ENCODE measurements around the gene NUDT5.

The NUDT5 gene

DNA sequence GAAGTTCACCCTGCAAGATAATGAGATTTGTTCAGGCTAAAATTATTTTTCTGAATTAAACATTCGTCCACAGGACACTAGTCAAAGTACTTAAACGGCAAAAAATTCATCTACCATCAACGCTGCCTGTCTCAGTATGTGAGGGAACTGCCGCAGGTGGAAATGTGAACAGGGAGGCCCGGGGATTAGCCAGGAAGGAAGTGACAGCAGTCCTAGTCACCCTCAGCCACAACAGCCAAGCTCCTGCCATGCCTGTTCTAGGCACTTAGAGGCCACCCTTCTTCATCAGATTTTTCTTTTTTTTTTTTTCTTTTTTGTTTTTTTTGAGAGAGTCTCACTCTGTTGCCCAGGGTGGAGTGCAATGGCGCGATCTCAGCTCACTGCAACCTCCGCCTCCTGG lies 9.4 kb downstream of the NUDT5 start:
- H3K4me3 ChIP-seq (ENCODE audit: low read length): no peak overlapping the region
- H3K9me3 ChIP-seq (ENCODE audit: insufficient read depth, low read length): no peaks in the 10 kb centered on the region
- H3K27ac ChIP-seq (ENCODE audit: low read length): no peak overlapping the region
- no peaks in the 10 kb centered on the region for H3K27me3 ChIP-seq (ENCODE audit: low read depth, low read length)
- no peak overlapping the region for H3K4me2 ChIP-seq (ENCODE audit: low read length)
- TF ChIP-seq CTCF (IDR thresholded peaks at IDR 0.05; ENCODE audit: low read depth, low read length) (no peak), EZH2phosphoT487 (IDR thresholded peaks at IDR 0.05; ENCODE audit: low read depth) (no peak)
- H4K20me1 ChIP-seq (ENCODE audit: insufficient read depth, low read length): no peaks in the 10 kb centered on the region
- H3K9ac ChIP-seq (ENCODE audit: low read length): no peak overlapping the region
- H3K79me2 ChIP-seq (ENCODE audit: low read length): peaks cover 33% of the 10 kb centered on the region
- peaks cover 3% of the 10 kb centered on the region for H3K36me3 ChIP-seq (replicated peaks; ENCODE audit: low read depth, low read length)
- no peak overlapping the region for H2AFZ ChIP-seq (ENCODE audit: low read depth, low read length)
- H3K4me1 ChIP-seq (ENCODE audit: low read length): no peaks in the 10 kb centered on the region

GRCh38 chr10:12184165-12184564 lies 11.5 kb downstream of the NUDT5 start:
- no peak overlapping the region for H3K4me3 ChIP-seq (ENCODE audit: low read length)
- TF ChIP-seq EZH2phosphoT487 (IDR thresholded peaks at IDR 0.05; ENCODE audit: low read depth) (no peak), CTCF (IDR thresholded peaks at IDR 0.05; ENCODE audit: low read depth, low read length) (no peak)
- peaks cover 16% of the 10 kb centered on the region for H3K79me2 ChIP-seq (ENCODE audit: low read length)
- no peak overlapping the region for H3K9ac ChIP-seq (ENCODE audit: low read length)
- no peaks in the 10 kb centered on the region for H3K27me3 ChIP-seq (ENCODE audit: low read depth, low read length)
- H3K36me3 ChIP-seq (replicated peaks; ENCODE audit: low read depth, low read length): peaks cover 3% of the 10 kb centered on the region
- H3K4me1 ChIP-seq (ENCODE audit: low read length): peaks cover 3% of the 10 kb centered on the region; the same call in 1 of the 2 replicates
- no peak overlapping the region for H3K4me2 ChIP-seq (ENCODE audit: low read length)
- no peaks in the 10 kb centered on the region for H4K20me1 ChIP-seq (ENCODE audit: insufficient read depth, low read length)
- no peak overlapping the region for H3K27ac ChIP-seq (ENCODE audit: low read length)
- H2AFZ ChIP-seq (ENCODE audit: low read depth, low read length): no peak overlapping the region
- no peaks in the 10 kb centered on the region for H3K9me3 ChIP-seq (ENCODE audit: insufficient read depth, low read length)

- Histone ChIP-seq H3K4me2 (ENCODE audit: low read length) (no peak overlapping the region), H3K27ac (ENCODE audit: low read length) (no peak overlapping the region), H3K27me3 (ENCODE audit: low read depth, low read length) (no peaks in the 10 kb centered on the region), H3K4me1 (ENCODE audit: low read length) (peaks cover 3% of the 10 kb centered on the region; the same call in 1 of the 2 replicates), H3K36me3 (replicated peaks; ENCODE audit: low read depth, low read length) (peaks cover 3% of the 10 kb centered on the region), H3K9me3 (ENCODE audit: insufficient read depth, low read length) (no peaks in the 10 kb centered on the region), H3K79me2 (ENCODE audit: low read length) (no peaks in the 10 kb centered on the region), H2AFZ (ENCODE audit: low read depth, low read length) (no peak overlapping the region), H3K9ac (ENCODE audit: low read length) (no peak overlapping the region), H3K4me3 (ENCODE audit: low read length) (no peak overlapping the region), H4K20me1 (ENCODE audit: insufficient read depth, low read length) (no peaks in the 10 kb centered on the region)
- TF ChIP-seq CTCF (IDR thresholded peaks at IDR 0.05; ENCODE audit: low read depth, low read length): no peak
- TF ChIP-seq EZH2phosphoT487 (IDR thresholded peaks at IDR 0.05; ENCODE audit: low read depth): no peak
Observed at GRCh38 chr10:12181065-12181775, 14.5 kb downstream of the NUDT5 start.

GRCh38 chr10:12180221-12180974 lies 15.3 kb downstream of the NUDT5 start:
- Histone ChIP-seq H3K4me3 (ENCODE audit: low read length) (no peak overlapping the region), H3K9ac (ENCODE audit: low read length) (no peak overlapping the region), H3K36me3 (replicated peaks; ENCODE audit: low read depth, low read length) (no peaks in the 10 kb centered on the region), H3K27ac (ENCODE audit: low read length) (no peak overlapping the region), H3K79me2 (ENCODE audit: low read length) (no peaks in the 10 kb centered on the region), H3K4me1 (ENCODE audit: low read length) (peaks cover 3% of the 10 kb centered on the region; the same call in 1 of the 2 replicates), H4K20me1 (ENCODE audit: insufficient read depth, low read length) (no peaks in the 10 kb centered on the region), H3K9me3 (ENCODE audit: insufficient read depth, low read length) (no peaks in the 10 kb centered on the region), H2AFZ (ENCODE audit: low read depth, low read length) (no peak overlapping the region), H3K4me2 (ENCODE audit: low read length) (no peak overlapping the region), H3K27me3 (ENCODE audit: low read depth, low read length) (no peaks in the 10 kb centered on the region)
- no peak for TF ChIP-seq CTCF (IDR thresholded peaks at IDR 0.05; ENCODE audit: low read depth, low read length)
- TF ChIP-seq EZH2phosphoT487 (IDR thresholded peaks at IDR 0.05; ENCODE audit: low read depth): no peak

Data from OCI-LY3 (cell line).